Measurements from ENCODE around the gene GRIK3.

Gene GRIK3

DNA sequence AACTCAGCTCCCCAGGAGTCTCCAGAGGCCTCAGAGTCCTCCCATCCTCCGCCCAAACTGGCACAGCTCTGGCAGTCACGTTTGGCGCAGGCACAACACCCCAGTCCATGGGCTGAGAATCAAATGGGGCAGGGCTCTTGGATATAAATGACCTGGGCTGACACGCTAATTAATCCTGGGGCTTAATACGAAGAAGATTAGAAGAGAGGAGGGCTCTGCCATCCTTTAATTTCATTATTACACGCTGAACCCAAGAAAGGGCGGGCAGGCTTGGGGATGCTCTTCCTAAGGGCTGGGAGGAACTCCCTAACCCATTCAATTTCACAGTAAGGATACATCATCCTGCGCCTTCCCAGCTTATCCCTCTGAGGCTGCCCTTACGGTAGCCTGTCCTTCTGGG, 2.4 kb downstream of the GRIK3 start:
- H3K4me3 ChIP-seq (ENCODE audit: low read depth, low read length): no peak overlapping the region

GRCh38 chr1:37031429-37031828, 2.9 kb downstream of the GRIK3 start:
- DNase-seq (ENCODE audit: low read depth): no peak
- TF ChIP-seq CTCF (conservative IDR thresholded peaks at IDR 0.05; ENCODE audit: low read depth, low read length): no peak
- H3K4me3 ChIP-seq (ENCODE audit: low read depth, low read length): no peak overlapping the region

More for the DNA sequence above, 2.4 kb downstream of the GRIK3 start:
- DNase-seq (ENCODE audit: low read depth): no peak
- TF ChIP-seq CTCF (conservative IDR thresholded peaks at IDR 0.05; ENCODE audit: low read depth, low read length): no peak

- H3K4me3 ChIP-seq (ENCODE audit: low read depth, low read length): no peak overlapping the region
- DNase-seq (ENCODE audit: low read depth): no peak
- no peak for TF ChIP-seq CTCF (conservative IDR thresholded peaks at IDR 0.05; ENCODE audit: low read depth, low read length)
These were observed 5.2 kb downstream of the GRIK3 start for GRCh38 chr1:37028981-37029617.

DNA sequence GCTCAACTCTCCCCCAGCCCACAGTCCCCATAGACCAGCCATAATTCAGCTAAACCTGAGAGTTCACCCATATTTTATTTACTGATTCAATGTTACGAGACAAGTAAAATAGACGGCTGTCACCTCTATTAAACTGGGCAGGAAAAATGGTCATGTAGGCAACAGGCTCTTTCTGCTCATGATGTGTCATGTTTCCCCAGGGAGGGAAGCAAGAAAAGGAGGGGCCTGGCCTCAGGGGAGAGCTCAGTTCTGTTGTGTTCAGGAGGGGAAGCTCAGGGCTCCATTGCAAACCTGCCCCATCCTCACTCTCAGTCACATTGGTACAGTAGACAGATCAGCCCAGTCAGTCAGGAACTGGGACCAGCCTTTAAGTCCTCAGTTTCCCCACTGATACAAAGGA, 12.8 kb downstream of the GRIK3 start:
- H3K4me3 ChIP-seq (ENCODE audit: low read depth, low read length): no peak overlapping the region
- DNase-seq (ENCODE audit: low read depth): no peak
- no peak for TF ChIP-seq CTCF (conservative IDR thresholded peaks at IDR 0.05; ENCODE audit: low read depth, low read length)

DNA sequence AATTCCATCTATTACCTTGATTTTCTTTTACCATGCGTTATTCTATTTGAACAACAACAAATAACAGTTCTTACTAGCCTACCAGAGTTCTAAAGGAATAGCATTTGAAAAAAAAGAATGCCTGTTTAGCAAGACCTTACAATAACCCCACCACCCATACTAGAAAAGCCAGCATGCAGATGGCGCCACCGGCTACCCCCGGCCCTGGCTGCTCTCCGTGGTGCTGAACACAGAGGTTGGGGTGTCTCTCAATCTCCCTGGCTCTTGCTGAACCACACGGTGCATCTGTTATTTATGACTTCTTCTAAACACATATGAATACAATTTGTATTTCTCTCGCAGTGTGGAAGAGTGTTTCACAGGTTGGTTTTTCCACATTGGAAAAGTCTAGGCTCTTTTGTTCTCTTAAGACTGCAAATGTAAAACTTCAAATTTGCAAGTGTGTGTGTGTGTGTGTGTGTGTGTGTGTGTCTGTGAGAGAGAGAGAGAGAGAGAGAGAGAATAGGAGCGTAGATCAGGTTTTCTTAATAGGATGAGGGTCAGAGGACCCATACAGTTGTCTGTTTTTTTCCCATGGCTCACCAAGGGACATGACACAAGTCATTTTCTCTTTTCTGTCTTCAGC, 13.6 kb downstream of the GRIK3 start:
- no peak for TF ChIP-seq CTCF (conservative IDR thresholded peaks at IDR 0.05; ENCODE audit: low read depth, low read length)
- peak; percentile 1 for DNase-seq (ENCODE audit: low read depth)
- H3K4me3 ChIP-seq (ENCODE audit: low read depth, low read length): no peak overlapping the region

- TF ChIP-seq CTCF (conservative IDR thresholded peaks at IDR 0.05; ENCODE audit: low read depth, low read length): no peak
- no peak for DNase-seq (ENCODE audit: low read depth)
- H3K4me3 ChIP-seq (ENCODE audit: low read depth, low read length): no peak overlapping the region
These were observed 15.8 kb downstream of the GRIK3 start for GRCh38 chr1:37018510-37018909.

- H3K4me3 ChIP-seq (ENCODE audit: low read depth, low read length): no peak overlapping the region
- DNase-seq (ENCODE audit: low read depth): no peak
- TF ChIP-seq CTCF (conservative IDR thresholded peaks at IDR 0.05; ENCODE audit: low read depth, low read length): no peak
These were observed 16.6 kb downstream of the GRIK3 start for GRCh38 chr1:37017720-37018119.

Measured in choroid plexus epithelial cell (primary cell).